PC-3 (cell line): ENCODE data around the gene IL11. TPM values are rescaled to one million over a fixed set of nuclear protein-coding genes. Genes with fewer than 3 reads are reported as not detected.

Experiments used
- ATAC-seq: fragments of 200-7000 bp; cut with Tn5 transposase; 2 replicates; pipeline ENCODE4 v1.9.1; 2020; ENCODE audit warnings: mild to moderate bottlenecking, moderate library complexity
- BruUV-seq: library from RNA; stranded (reverse); fragments of 400-500 nt; replicated peaks from 2 replicates; lab custom pipeline; 2021; lab: Mats Ljungman, UMichigan
- CTCF ChIA-PET: fragments of 300-600 bp; sonication (Branson Sonifier 250); formaldehyde crosslinking; loops from one replicate; lab custom pipeline; 2022; ENCODE audit warnings: antibody characterized with exemption; lab: Charles Lee
- POLR2A ChIA-PET: fragments of 300-600 bp; sonication (Branson Sonifier 250); formaldehyde crosslinking; loops from one replicate; lab custom pipeline; 2022; ENCODE audit warnings: antibody characterized with exemption; ENCODE audit not compliant: unreplicated experiment; lab: Charles Lee
- DNase-seq: peaks from one replicate; pipeline ENCODE4 v3.0.0-alpha.2; 2015
- H2AFZ ChIP-seq: fragments of 300-600 bp; sonication (generic); 2 replicates; pipeline ENCODE4 v1.6.0; 2016; ENCODE audit warnings: antibody characterized with exemption, low read length
- H3F3A ChIP-seq: fragments of 300-600 bp; sonication (generic); one replicate; pipeline ENCODE4 v1.6.0; 2017; ENCODE audit warnings: antibody characterized with exemption, low read length, control low read depth, mild to moderate bottlenecking; ENCODE audit not compliant: unreplicated experiment
- H3K27ac ChIP-seq: fragments of 300-600 bp; sonication (generic); 2 replicates; pipeline ENCODE4 v1.5.1; 2016; ENCODE audit warnings: mild to moderate bottlenecking, low read length
- H3K27me3 ChIP-seq: fragments of 300-600 bp; sonication (generic); 2 replicates; pipeline ENCODE4 v1.6.1; 2016; ENCODE audit warnings: low read length, mixed read lengths
- H3K36me3 ChIP-seq: fragments of 300-600 bp; sonication (generic); 2 replicates; pipeline ENCODE4 v1.6.1; 2016; ENCODE audit warnings: low read depth, mixed run types, low read length, mixed read lengths
- H3K4me1 ChIP-seq: fragments of 300-600 bp; sonication (generic); 2 replicates; pipeline ENCODE4 v1.5.1; 2016; ENCODE audit warnings: low read length; ENCODE audit not compliant: insufficient read depth
- H3K4me2 ChIP-seq: fragments of 300-600 bp; sonication (generic); 2 replicates; pipeline ENCODE4 v1.6.0; 2016; ENCODE audit warnings: low read length
- H3K4me3 ChIP-seq: fragments of 300-600 bp; sonication (generic); 2 replicates; pipeline ENCODE4 v1.5.1; 2016; ENCODE audit warnings: mild to moderate bottlenecking, low read length, mixed read lengths
- H3K79me2 ChIP-seq: fragments of 300-600 bp; sonication (generic); 2 replicates; pipeline ENCODE4 v1.6.1; 2017; ENCODE audit warnings: low read length, mixed read lengths
- H3K9ac ChIP-seq: fragments of 300-600 bp; sonication (generic); 2 replicates; pipeline ENCODE4 v1.6.0; 2016; ENCODE audit warnings: mild to moderate bottlenecking, low read length
- H3K9me2 ChIP-seq: fragments of 300-600 bp; sonication (generic); replicated peaks from 2 replicates; pipeline ENCODE4 v1.6.1; 2016; ENCODE audit warnings: mixed run types, low read length, mixed read lengths
- H3K9me3 ChIP-seq: fragments of 300-600 bp; sonication (generic); 2 replicates; pipeline ENCODE4 v1.6.1; 2016; ENCODE audit warnings: low read length, mixed read lengths
- H4K20me1 ChIP-seq: fragments of 300-600 bp; sonication (generic); 2 replicates; pipeline ENCODE4 v1.6.1; 2016; ENCODE audit warnings: low read length, mixed read lengths
- CTCF ChIP-seq: fragments of 300-600 bp; sonication (generic); conservative IDR thresholded peaks from 2 replicates; pipeline ENCODE4 v1.5.1; 2017; ENCODE audit warnings: antibody characterized with exemption, low read depth, mild to moderate bottlenecking, low read length
- EZH2 ChIP-seq: fragments of 300-600 bp; sonication (generic); IDR thresholded peaks from one replicate; pipeline ENCODE4 v1.6.1; 2017; ENCODE audit warnings: antibody characterized with exemption, mild to moderate bottlenecking, low read length; ENCODE audit not compliant: unreplicated experiment
- EZH2phosphoT487 ChIP-seq: fragments of 300-600 bp; sonication (generic); IDR thresholded peaks from 2 replicates; pipeline ENCODE4 v1.6.1; 2018; ENCODE audit warnings: mild to moderate bottlenecking, antibody characterized with exemption, low read length, borderline replicate concordance
- intact Hi-C: fragments of 100-400 bp; cut with micrococcal nuclease; formaldehyde crosslinking; loops from 2 replicates; pipeline ENCODE4 v1.9.0; 2023
- total RNA-seq: library from RNA; depleted of rRNA; stranded (reverse); fragments of >200 nt; gene quantifications from 2 replicates; pipeline ENCODE4 v1.2.3, GENCODE V29; 2014

Gene IL11
- total RNA-seq, 1 experiment from 2014 or later, result 7.5 TPM

- H3K9me2 ChIP-seq, result no peaks in the 10 kb centered on the region
- peaks cover 10% of the 10 kb centered on the region for H4K20me1 ChIP-seq
- H3K27me3 ChIP-seq, result no peaks in the 10 kb centered on the region
- no TSS peak for BruUV-seq
- no peaks in the 10 kb centered on the region for H3K9me3 ChIP-seq
- CTCF ChIA-PET, result no interaction called here
- TF ChIP-seq CTCF (no peak), EZH2phosphoT487 (no peak), EZH2 (no peak)
- POLR2A ChIA-PET, result interaction anchor here (0.5 kb wide), 1 partner anchor 104 kb away, joined by 3 read pairs; no protein-coding TSS in a partner anchor
- 0 out of 2 replicates have a peak overlapping the region, but pooled peaks have one; percentile 78 for H3K4me3 ChIP-seq
- peaks cover 44% of the 10 kb centered on the region for H3K79me2 ChIP-seq
- H3K27ac ChIP-seq, result no peak overlapping the region
- no peaks in the 10 kb centered on the region for H3F3A ChIP-seq
- DNase-seq (no peak), ATAC-seq (no peak)
- no peak overlapping the region for H3K9ac ChIP-seq
- peaks cover 13% of the 10 kb centered on the region for H3K36me3 ChIP-seq
- peak overlapping the region; percentile 95 for H3K4me2 ChIP-seq
- intact Hi-C loops, result loop anchor here (10.0 kb wide), 1 partner anchor 167 kb away; no protein-coding TSS in a partner anchor
- H3K4me1 ChIP-seq, result peaks cover 24% of the 10 kb centered on the region
- H2AFZ ChIP-seq, result no peak overlapping the region
Observed at GRCh38 chr19:55382013-55382412, 11.8 kb upstream of the IL11 start.

GRCh38 chr19:55379174-55379573, 8.9 kb upstream of the IL11 start:
- Histone ChIP-seq H3K4me2 (no peak overlapping the region), H3K9ac (no peak overlapping the region), H2AFZ (no peak overlapping the region), H3K27me3 (no peaks in the 10 kb centered on the region), H3K79me2 (peaks cover 23% of the 10 kb centered on the region), H3K36me3 (0 out of 2 replicates have a peak, but pooled peaks cover 3% of the 10 kb centered on the region), H4K20me1 (no peaks in the 10 kb centered on the region), H3K9me2 (no peaks in the 10 kb centered on the region), H3F3A (no peaks in the 10 kb centered on the region), H3K27ac (no peak overlapping the region), H3K9me3 (no peaks in the 10 kb centered on the region), H3K4me3 (no peak overlapping the region), H3K4me1 (peaks cover 23% of the 10 kb centered on the region)
- TF ChIP-seq EZH2 (no peak), CTCF (no peak), EZH2phosphoT487 (no peak)
- POLR2A ChIA-PET, result no interaction called here
- DNase-seq, result no peak
- ATAC-seq, result no peak
- intact Hi-C loops, result no loop called here
- CTCF ChIA-PET, result no interaction called here
- BruUV-seq, result no TSS peak

- ATAC-seq (no peak), DNase-seq (no peak)
- Histone ChIP-seq H3K27me3 (no peaks in the 10 kb centered on the region), H3K9ac (no peak overlapping the region), H3K27ac (no peak overlapping the region), H3F3A (no peaks in the 10 kb centered on the region), H4K20me1 (no peaks in the 10 kb centered on the region), H2AFZ (no peak overlapping the region), H3K36me3 (0 out of 2 replicates have a peak, but pooled peaks cover 3% of the 10 kb centered on the region), H3K4me1 (peaks cover 31% of the 10 kb centered on the region), H3K4me3 (no peak overlapping the region), H3K4me2 (no peak overlapping the region), H3K9me3 (no peaks in the 10 kb centered on the region), H3K9me2 (no peaks in the 10 kb centered on the region), H3K79me2 (peaks cover 13% of the 10 kb centered on the region)
- intact Hi-C loops, result no loop called here
- ChIA-PET CTCF (no interaction called here), POLR2A (no interaction called here)
- TF ChIP-seq EZH2 (no peak), CTCF (no peak), EZH2phosphoT487 (no peak)
- no TSS peak for BruUV-seq
Observed at GRCh38 chr19:55377356-55378131, 7.3 kb upstream of the IL11 start.
